H54 (cell line): ENCODE data around the gene PDHA1.

ENCODE experiments used
- DNase-seq: peaks from one replicate; pipeline ENCODE4 v3.0.0; 2011; ENCODE audit warnings: low spot score, mixed read lengths; ENCODE audit not compliant: insufficient read length
- FAIRE-seq: peaks from 3 replicates; lab custom pipeline; 2011; peaks lifted over from hg19 to GRCh38; lab: Jason Lieb, UNC
- POLR2A ChIP-seq: IDR thresholded peaks from 2 replicates; pipeline ENCODE4 v1.6.1; 2011; ENCODE audit warnings: low read depth, mild to moderate bottlenecking, low read length

The PDHA1 gene

GRCh38 chrX:19388741-19389140 lies 45.0 kb downstream of the PDHA1 start:
- FAIRE-seq (no peak), DNase-seq (no peak)
- no peak for TF ChIP-seq POLR2A

- FAIRE-seq, result no peak
- no peak for DNase-seq
- no peak for TF ChIP-seq POLR2A
Measured at GRCh38 chrX:19389227-19389845, 45.6 kb downstream of the PDHA1 start.

DNA sequence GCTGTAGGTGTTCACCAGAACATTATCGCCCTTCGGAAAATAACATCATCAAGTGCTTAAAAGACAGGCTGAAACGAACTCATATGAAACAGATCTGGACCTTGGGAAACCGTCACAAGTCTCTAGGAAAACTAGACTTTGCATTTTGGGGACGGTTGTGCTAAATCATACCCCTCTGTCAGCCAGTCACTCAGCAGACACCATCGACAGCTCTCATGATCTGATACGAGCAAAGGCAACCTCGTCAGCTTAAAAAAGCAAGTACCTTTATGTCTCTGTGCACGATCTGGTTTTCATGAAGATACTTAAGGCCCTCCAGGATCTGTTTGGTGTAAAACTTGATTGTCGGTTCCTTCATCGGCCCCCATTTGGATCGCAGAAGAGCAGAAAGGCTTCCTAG lies 48.4 kb downstream of the PDHA1 start:
- DNase-seq (no peak), FAIRE-seq (no peak)
- TF ChIP-seq POLR2A, result no peak

DNA sequence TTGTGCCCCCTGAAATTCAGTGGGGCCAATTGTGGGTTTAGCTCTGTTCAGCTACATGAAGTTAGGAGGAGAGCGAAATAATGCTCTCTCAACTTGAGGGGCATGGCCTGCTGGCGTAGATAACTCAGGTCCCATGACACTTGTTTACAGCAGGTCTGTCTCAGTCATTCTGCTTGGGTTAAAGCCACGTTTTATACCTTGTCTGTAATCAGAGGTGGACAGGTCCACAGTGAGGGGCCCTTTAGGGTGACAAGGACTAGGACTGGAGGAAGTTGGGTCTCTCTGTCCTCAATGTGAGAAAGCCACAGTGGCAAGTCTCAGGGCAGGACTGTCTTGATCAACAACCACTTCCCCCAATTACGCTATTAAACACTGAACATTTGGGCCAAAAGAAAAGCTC lies 49.0 kb downstream of the PDHA1 start:
- FAIRE-seq (no peak), DNase-seq (no peak)
- TF ChIP-seq POLR2A, result no peak

GRCh38 chrX:19403696-19404095 lies 60.0 kb downstream of the PDHA1 start:
- FAIRE-seq (no peak), DNase-seq (no peak)
- TF ChIP-seq POLR2A, result no peak

- TF ChIP-seq POLR2A, result no peak
- FAIRE-seq (no peak), DNase-seq (no peak)
Measured at GRCh38 chrX:19410259-19410658, 66.5 kb downstream of the PDHA1 start.
